ENCODE data around the gene KLF15.

Gene KLF15

GRCh38 chr3:126371096-126371705, 14.0 kb upstream of the KLF15 start:
- H3K4me3 ChIP-seq (ENCODE audit: low read length in 2 of 2): no peak overlapping the region

GRCh38 chr3:126370606-126371005, 13.4 kb upstream of the KLF15 start:
- H3K27ac ChIP-seq (ENCODE audit: low read length): no peak overlapping the region
- H3K27me3 ChIP-seq (ENCODE audit: control insufficient read depth in 1 of 2, insufficient read depth in 2 of 2, low read length in 2 of 2): no peaks in the 10 kb centered on the region
- no peak overlapping the region for H3K9ac ChIP-seq (ENCODE audit: low read length in 2 of 2)
- H3K4me3 ChIP-seq (ENCODE audit: low read length in 2 of 2): no peak overlapping the region
- H3K4me1 ChIP-seq (ENCODE audit: control insufficient read depth, insufficient read depth, low read length): no peaks in the 10 kb centered on the region
- H3K9me3 ChIP-seq (ENCODE audit: control insufficient read depth in 2 of 2, low read length in 2 of 2): no peaks in the 10 kb centered on the region
- H3K36me3 ChIP-seq (ENCODE audit: control insufficient read depth in 2 of 2, insufficient read depth in 2 of 2, low read length in 2 of 2): no peaks in the 10 kb centered on the region

More at GRCh38 chr3:126371096-126371705, 14.0 kb upstream of the KLF15 start:
- Histone ChIP-seq H3K9me3 (ENCODE audit: control insufficient read depth in 2 of 2, low read length in 2 of 2) (no peaks in the 10 kb centered on the region), H3K27me3 (ENCODE audit: control insufficient read depth in 1 of 2, insufficient read depth in 2 of 2, low read length in 2 of 2) (no peaks in the 10 kb centered on the region), H3K36me3 (ENCODE audit: control insufficient read depth in 2 of 2, insufficient read depth in 2 of 2, low read length in 2 of 2) (no peaks in the 10 kb centered on the region), H3K9ac (ENCODE audit: low read length in 2 of 2) (no peak overlapping the region), H3K27ac (ENCODE audit: low read length) (no peak overlapping the region), H3K4me1 (ENCODE audit: control insufficient read depth, insufficient read depth, low read length) (peaks cover 3% of the 10 kb centered on the region)

- no peaks in the 10 kb centered on the region for H3K36me3 ChIP-seq (ENCODE audit: control insufficient read depth in 2 of 2, insufficient read depth in 2 of 2, low read length in 2 of 2)
- H3K9me3 ChIP-seq (ENCODE audit: control insufficient read depth in 2 of 2, low read length in 2 of 2): no peaks in the 10 kb centered on the region
- no peak overlapping the region for H3K9ac ChIP-seq (ENCODE audit: low read length in 2 of 2)
- H3K4me1 ChIP-seq (ENCODE audit: control insufficient read depth, insufficient read depth, low read length): no peaks in the 10 kb centered on the region
- no peaks in the 10 kb centered on the region for H3K27me3 ChIP-seq (ENCODE audit: control insufficient read depth in 1 of 2, insufficient read depth in 2 of 2, low read length in 2 of 2)
- no peak overlapping the region for H3K4me3 ChIP-seq (ENCODE audit: low read length in 2 of 2)
- no peak overlapping the region for H3K27ac ChIP-seq (ENCODE audit: low read length)
Observed at GRCh38 chr3:126370055-126370454, 12.8 kb upstream of the KLF15 start.

DNA sequence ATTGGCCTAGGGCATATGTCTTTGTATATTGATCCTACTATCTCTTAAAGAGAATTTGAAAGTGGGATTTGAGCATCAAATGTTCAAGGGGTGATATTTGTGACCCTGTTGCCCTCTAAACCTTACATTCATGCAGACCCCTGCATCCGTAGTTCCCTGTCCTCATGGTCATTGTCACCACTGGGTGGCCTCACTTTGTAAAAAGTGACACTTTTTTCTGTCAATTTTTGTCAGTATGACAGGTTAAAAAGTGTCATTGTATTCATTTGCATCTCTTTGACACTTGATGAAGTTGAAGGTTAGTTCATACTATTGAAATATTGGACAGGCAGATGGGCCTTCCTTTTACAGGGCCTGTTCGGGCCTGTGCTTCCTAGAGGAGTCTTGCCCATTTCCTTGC, 12.3 kb upstream of the KLF15 start:
- no peaks in the 10 kb centered on the region for H3K4me1 ChIP-seq (ENCODE audit: control insufficient read depth, insufficient read depth, low read length)
- H3K27ac ChIP-seq (ENCODE audit: low read length): no peak overlapping the region
- no peaks in the 10 kb centered on the region for H3K36me3 ChIP-seq (ENCODE audit: control insufficient read depth in 2 of 2, insufficient read depth in 2 of 2, low read length in 2 of 2)

GRCh38 chr3:126367316-126367805, 10.2 kb upstream of the KLF15 start:
- Histone ChIP-seq H3K27ac (ENCODE audit: low read length) (no peak overlapping the region), H3K9ac (ENCODE audit: low read length in 2 of 2) (no peak overlapping the region), H3K36me3 (ENCODE audit: control insufficient read depth in 2 of 2, insufficient read depth in 2 of 2, low read length in 2 of 2) (no peaks in the 10 kb centered on the region), H3K9me3 (ENCODE audit: control insufficient read depth in 2 of 2, low read length in 2 of 2) (no peaks in the 10 kb centered on the region), H3K27me3 (ENCODE audit: control insufficient read depth in 1 of 2, insufficient read depth in 2 of 2, low read length in 2 of 2) (no peaks in the 10 kb centered on the region), H3K4me3 (ENCODE audit: low read length in 2 of 2) (no peak overlapping the region), H3K4me1 (ENCODE audit: control insufficient read depth, insufficient read depth, low read length) (no peaks in the 10 kb centered on the region)

More for the DNA sequence above, 12.3 kb upstream of the KLF15 start:
- no peaks in the 10 kb centered on the region for H3K9me3 ChIP-seq (ENCODE audit: control insufficient read depth in 2 of 2, low read length in 2 of 2)
- H3K4me3 ChIP-seq (ENCODE audit: low read length in 2 of 2): no peak overlapping the region
- no peak overlapping the region for H3K9ac ChIP-seq (ENCODE audit: low read length in 2 of 2)
- no peaks in the 10 kb centered on the region for H3K27me3 ChIP-seq (ENCODE audit: control insufficient read depth in 1 of 2, insufficient read depth in 2 of 2, low read length in 2 of 2)

- H3K4me3 ChIP-seq (ENCODE audit: low read length in 2 of 2): no peak overlapping the region
- H3K4me1 ChIP-seq (ENCODE audit: control insufficient read depth, insufficient read depth, low read length): no peaks in the 10 kb centered on the region
- H3K27me3 ChIP-seq (ENCODE audit: control insufficient read depth in 1 of 2, insufficient read depth in 2 of 2, low read length in 2 of 2): peaks cover 2 to 3% of the 10 kb centered on the region in 2 donors
- H3K36me3 ChIP-seq (ENCODE audit: control insufficient read depth in 2 of 2, insufficient read depth in 2 of 2, low read length in 2 of 2): no peaks in the 10 kb centered on the region
- H3K9me3 ChIP-seq (ENCODE audit: control insufficient read depth in 2 of 2, low read length in 2 of 2): no peaks in the 10 kb centered on the region
- no peak overlapping the region for H3K9ac ChIP-seq (ENCODE audit: low read length in 2 of 2)
- no peak overlapping the region for H3K27ac ChIP-seq (ENCODE audit: low read length)
Observed at GRCh38 chr3:126365351-126366277, 8.4 kb upstream of the KLF15 start.

DNA sequence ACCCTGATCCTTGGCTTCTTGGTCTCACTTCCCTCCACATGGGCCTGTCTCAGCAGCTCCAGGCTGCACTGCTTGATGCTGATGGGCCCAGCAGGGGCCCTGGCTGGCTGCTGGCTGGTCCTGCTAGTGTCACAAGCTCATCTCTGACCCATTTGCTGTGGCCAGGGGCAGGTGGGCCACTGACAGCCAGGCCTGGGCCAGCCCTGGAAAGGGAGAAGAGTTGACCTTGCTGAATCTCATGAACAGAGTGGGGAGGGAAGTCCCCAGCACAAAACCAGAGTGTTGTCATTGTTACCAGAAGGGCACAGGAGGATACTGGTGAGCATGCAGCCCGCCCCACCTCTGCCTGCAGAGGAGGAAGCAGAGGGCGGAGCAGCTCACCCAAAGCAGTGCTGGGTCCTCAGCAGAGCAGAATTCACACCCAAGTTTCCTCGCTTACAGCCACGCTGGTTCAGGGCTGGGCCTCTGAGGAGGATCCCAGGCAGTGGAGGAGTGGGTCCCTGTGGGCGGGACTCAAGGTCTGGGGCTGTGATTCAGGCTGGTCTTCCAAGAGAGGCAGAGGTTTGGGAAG, 7.6 kb upstream of the KLF15 start:
- no peak overlapping the region for H3K27ac ChIP-seq (ENCODE audit: low read length)
- H3K4me1 ChIP-seq (ENCODE audit: control insufficient read depth, insufficient read depth, low read length): no peaks in the 10 kb centered on the region
- H3K9ac ChIP-seq (ENCODE audit: low read length in 2 of 2): no peak overlapping the region
- H3K4me3 ChIP-seq (ENCODE audit: low read length in 2 of 2): no peak overlapping the region
- peaks cover 2 to 3% of the 10 kb centered on the region in 2 donors for H3K27me3 ChIP-seq (ENCODE audit: control insufficient read depth in 1 of 2, insufficient read depth in 2 of 2, low read length in 2 of 2)
- H3K9me3 ChIP-seq (ENCODE audit: control insufficient read depth in 2 of 2, low read length in 2 of 2): no peaks in the 10 kb centered on the region
- H3K36me3 ChIP-seq (ENCODE audit: control insufficient read depth in 2 of 2, insufficient read depth in 2 of 2, low read length in 2 of 2): no peaks in the 10 kb centered on the region

DNA sequence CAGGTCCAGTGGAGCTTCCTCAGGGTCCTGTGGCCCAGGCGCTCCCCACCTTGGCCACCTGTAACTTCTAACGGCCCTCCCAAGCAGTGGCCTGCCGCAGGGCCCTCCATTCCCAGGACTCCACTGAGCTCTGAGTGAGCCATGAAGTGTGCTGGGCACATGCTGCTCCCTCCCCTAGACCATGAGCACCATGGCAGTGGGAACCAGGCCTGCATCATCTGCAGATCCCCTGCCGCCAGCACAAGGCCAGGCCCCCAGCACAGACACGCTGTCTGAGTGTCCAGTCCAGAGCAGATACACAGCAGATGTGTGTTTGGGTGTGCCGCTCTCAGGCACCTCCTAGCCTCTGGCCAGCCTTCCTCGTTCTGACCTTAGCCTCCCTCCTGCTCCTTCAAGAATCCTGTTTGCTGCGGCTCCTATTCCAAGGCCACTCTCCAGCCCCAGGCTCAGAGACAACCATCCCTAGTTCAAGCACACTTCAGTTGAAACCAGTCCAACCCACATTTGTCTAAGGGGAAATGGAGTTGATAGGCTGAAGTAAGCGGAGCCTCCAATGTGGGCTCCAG, 7.0 kb upstream of the KLF15 start:
- Histone ChIP-seq H3K27ac (ENCODE audit: low read length) (no peak overlapping the region), H3K4me3 (ENCODE audit: low read length in 2 of 2) (no peak overlapping the region), H3K36me3 (ENCODE audit: control insufficient read depth in 2 of 2, insufficient read depth in 2 of 2, low read length in 2 of 2) (no peaks in the 10 kb centered on the region), H3K4me1 (ENCODE audit: control insufficient read depth, insufficient read depth, low read length) (no peaks in the 10 kb centered on the region), H3K9ac (ENCODE audit: low read length in 2 of 2) (no peak overlapping the region), H3K9me3 (ENCODE audit: control insufficient read depth in 2 of 2, low read length in 2 of 2) (peaks cover 0 to 3% of the 10 kb centered on the region in 2 donors), H3K27me3 (ENCODE audit: control insufficient read depth in 1 of 2, insufficient read depth in 2 of 2, low read length in 2 of 2) (peaks cover 2 to 3% of the 10 kb centered on the region in 2 donors)

GRCh38 chr3:126361211-126361610, 4.0 kb upstream of the KLF15 start:
- Histone ChIP-seq H3K36me3 (ENCODE audit: control insufficient read depth in 2 of 2, insufficient read depth in 2 of 2, low read length in 2 of 2) (no peaks in the 10 kb centered on the region), H3K4me1 (ENCODE audit: control insufficient read depth, insufficient read depth, low read length) (peaks cover 11% of the 10 kb centered on the region), H3K27ac (ENCODE audit: low read length) (no peak overlapping the region), H3K9ac (ENCODE audit: low read length in 2 of 2) (no peak overlapping the region), H3K9me3 (ENCODE audit: control insufficient read depth in 2 of 2, low read length in 2 of 2) (peaks cover 0 to 3% of the 10 kb centered on the region in 2 donors), H3K4me3 (ENCODE audit: low read length in 2 of 2) (no peak overlapping the region), H3K27me3 (ENCODE audit: control insufficient read depth in 1 of 2, insufficient read depth in 2 of 2, low read length in 2 of 2) (peaks cover 2 to 3% of the 10 kb centered on the region in 2 donors)

GRCh38 chr3:126360714-126361060, 3.5 kb upstream of the KLF15 start:
- Histone ChIP-seq H3K4me1 (ENCODE audit: control insufficient read depth, insufficient read depth, low read length) (peaks cover 14% of the 10 kb centered on the region), H3K27ac (ENCODE audit: low read length) (no peak overlapping the region), H3K27me3 (ENCODE audit: control insufficient read depth in 1 of 2, insufficient read depth in 2 of 2, low read length in 2 of 2) (peaks cover 2 to 3% of the 10 kb centered on the region in 2 donors), H3K9me3 (ENCODE audit: control insufficient read depth in 2 of 2, low read length in 2 of 2) (peaks cover 0 to 3% of the 10 kb centered on the region in 2 donors), H3K4me3 (ENCODE audit: low read length in 2 of 2) (no peak overlapping the region), H3K9ac (ENCODE audit: low read length in 2 of 2) (no peak overlapping the region), H3K36me3 (ENCODE audit: control insufficient read depth in 2 of 2, insufficient read depth in 2 of 2, low read length in 2 of 2) (no peaks in the 10 kb centered on the region)

Measured in stomach smooth muscle (tissue), 2 donors.